Calu3 (cell line): ENCODE results near the gene EPN3. TPM values are rescaled to one million over a fixed set of nuclear protein-coding genes. Genes with fewer than 3 reads are reported as not detected.

Experiments used
- BruUV-seq: library from RNA; stranded (reverse); fragments of 400-500 nt; replicated peaks from 2 replicates; lab custom pipeline; 2021; lab: Mats Ljungman, UMichigan
- CTCF ChIA-PET: fragments of 300-600 bp; sonication (Branson Sonifier 250); formaldehyde crosslinking; loops from one replicate; lab custom pipeline; 2022; ENCODE audit warnings: antibody characterized with exemption; lab: Charles Lee
- DNase-seq: peaks from one replicate; pipeline ENCODE4 v3.0.0; 2022
- H3K27ac Mint-ChIP-seq: one replicate; pipeline ENCODE4 v1.8.0; 2022; ENCODE audit warnings: mixed read lengths; ENCODE audit not compliant: unreplicated experiment
- H3K27me3 Mint-ChIP-seq: one replicate; pipeline ENCODE4 v1.8.0; 2022; ENCODE audit warnings: mixed read lengths; ENCODE audit not compliant: unreplicated experiment
- H3K36me3 Mint-ChIP-seq: one replicate; pipeline ENCODE4 v1.8.0; 2022; ENCODE audit warnings: mild to moderate bottlenecking, moderate library complexity, mixed read lengths; ENCODE audit not compliant: insufficient read depth, unreplicated experiment
- H3K4me1 Mint-ChIP-seq: one replicate; pipeline ENCODE4 v1.8.0; 2022; ENCODE audit warnings: mild to moderate bottlenecking, low read depth, mixed read lengths; ENCODE audit not compliant: unreplicated experiment
- H3K4me3 Mint-ChIP-seq: one replicate; pipeline ENCODE4 v1.8.0; 2022; ENCODE audit warnings: mild to moderate bottlenecking, low read depth, moderate library complexity, mixed read lengths; ENCODE audit not compliant: unreplicated experiment
- H3K9me3 Mint-ChIP-seq: one replicate; pipeline ENCODE4 v1.8.0; 2022; ENCODE audit warnings: low read depth, mixed read lengths; ENCODE audit not compliant: unreplicated experiment
- intact Hi-C: fragments of 100-400 bp; cut with micrococcal nuclease; formaldehyde crosslinking; loops from one replicate; pipeline ENCODE4 v1.10.0; 2022; ENCODE audit not compliant: unreplicated experiment
- total RNA-seq: library from RNA; stranded (reverse); gene quantifications from 2 replicates; pipeline ENCODE4 v1.2.3, GENCODE V29; 2022
- TF ChIP-seq, protein P1 (sequence below): fragments of 200-600 bp; IDR thresholded peaks from one replicate; pipeline ENCODE4 v1.8.0; 2022; ENCODE audit warnings: antibody characterized with exemption; ENCODE audit not compliant: unreplicated experiment

The EPN3 gene
- total RNA-seq, 1 experiment from 2014 or later, result 41.9 TPM

DNA sequence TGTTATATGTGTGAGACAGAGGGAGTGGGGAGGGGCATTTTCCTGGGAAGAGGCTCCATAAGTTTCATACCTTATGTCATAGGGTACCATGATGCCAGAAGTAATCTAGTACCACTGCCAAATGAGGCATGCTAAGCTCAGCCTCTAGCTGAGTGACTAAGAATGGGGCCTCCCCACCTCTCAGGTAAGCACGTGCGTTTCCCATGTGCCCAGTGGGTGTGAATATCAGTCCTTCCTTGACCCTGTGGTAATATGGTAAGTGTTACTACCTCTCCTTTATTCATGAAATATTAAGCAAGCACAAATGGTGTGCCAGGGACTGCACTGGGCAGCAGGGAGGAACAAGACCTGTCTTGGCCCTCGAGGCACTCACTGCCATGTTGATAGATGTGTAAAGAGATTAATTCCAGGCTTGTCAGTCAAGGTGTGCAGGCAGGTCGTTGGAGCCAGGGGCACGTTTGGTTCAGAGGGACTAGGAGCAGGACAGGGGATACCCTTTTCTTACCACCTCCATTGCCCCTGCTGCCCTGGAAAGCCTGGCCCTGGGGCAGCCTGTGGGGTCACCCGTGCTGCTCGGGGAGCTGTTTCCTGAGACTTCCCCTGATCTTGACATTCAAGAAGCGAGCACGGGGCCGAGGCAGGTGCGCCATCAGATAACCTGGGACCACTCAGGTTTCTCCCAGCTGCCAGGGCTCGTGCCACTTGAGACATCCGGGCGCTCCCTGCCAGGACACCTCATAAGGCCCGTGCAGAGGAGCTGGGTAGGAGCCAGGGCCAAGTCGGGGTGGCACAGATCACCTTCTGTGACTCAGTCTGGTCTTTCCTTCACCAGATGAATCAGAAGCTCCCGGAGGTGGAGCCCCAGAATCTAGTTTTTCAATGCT is 45.1 kb upstream of the EPN3 start:
- Mint-ChIP-seq H3K27me3 (no peaks in the 10 kb centered on the region), H3K4me1 (peaks cover 8% of the 10 kb centered on the region), H3K4me3 (no peak overlapping the region), H3K27ac (no peak overlapping the region), H3K9me3 (no peaks in the 10 kb centered on the region), H3K36me3 (peaks cover 13% of the 10 kb centered on the region)
- no TSS peak for BruUV-seq
- TF ChIP-seq, protein P1, sequence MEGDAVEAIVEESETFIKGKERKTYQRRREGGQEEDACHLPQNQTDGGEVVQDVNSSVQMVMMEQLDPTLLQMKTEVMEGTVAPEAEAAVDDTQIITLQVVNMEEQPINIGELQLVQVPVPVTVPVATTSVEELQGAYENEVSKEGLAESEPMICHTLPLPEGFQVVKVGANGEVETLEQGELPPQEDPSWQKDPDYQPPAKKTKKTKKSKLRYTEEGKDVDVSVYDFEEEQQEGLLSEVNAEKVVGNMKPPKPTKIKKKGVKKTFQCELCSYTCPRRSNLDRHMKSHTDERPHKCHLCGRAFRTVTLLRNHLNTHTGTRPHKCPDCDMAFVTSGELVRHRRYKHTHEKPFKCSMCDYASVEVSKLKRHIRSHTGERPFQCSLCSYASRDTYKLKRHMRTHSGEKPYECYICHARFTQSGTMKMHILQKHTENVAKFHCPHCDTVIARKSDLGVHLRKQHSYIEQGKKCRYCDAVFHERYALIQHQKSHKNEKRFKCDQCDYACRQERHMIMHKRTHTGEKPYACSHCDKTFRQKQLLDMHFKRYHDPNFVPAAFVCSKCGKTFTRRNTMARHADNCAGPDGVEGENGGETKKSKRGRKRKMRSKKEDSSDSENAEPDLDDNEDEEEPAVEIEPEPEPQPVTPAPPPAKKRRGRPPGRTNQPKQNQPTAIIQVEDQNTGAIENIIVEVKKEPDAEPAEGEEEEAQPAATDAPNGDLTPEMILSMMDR, result no peak
- DNase-seq, result no peak
- intact Hi-C loops, result no loop called here
- CTCF ChIA-PET, result interaction anchor here (0.6 to 1.4 kb wide), 4 partner anchors 18 to 1278 kb away, joined by 3 to 5 read pairs (median 3); no protein-coding TSS in a partner anchor

DNA sequence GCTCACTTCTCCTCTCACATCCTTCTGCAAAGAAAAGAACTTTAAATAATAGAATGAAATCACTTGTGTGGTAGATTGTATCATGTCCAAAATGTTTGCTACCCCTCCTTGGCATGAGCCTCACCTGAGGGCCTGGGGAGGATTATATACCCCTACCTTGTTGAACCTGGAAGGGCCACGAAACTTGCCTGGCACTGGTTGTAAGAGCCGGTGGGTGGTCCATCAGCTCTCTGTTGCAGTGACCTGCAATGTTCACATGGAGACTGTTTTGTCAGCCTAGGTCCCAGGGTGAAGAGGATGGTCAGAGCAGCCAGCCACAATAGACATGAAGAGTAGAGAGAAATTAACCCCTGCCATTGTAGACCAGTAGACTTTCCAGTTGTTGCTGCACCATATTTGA is 43.7 kb upstream of the EPN3 start:
- DNase-seq, result no peak
- BruUV-seq, result no TSS peak
- CTCF ChIA-PET, result interaction anchor here (0.6 kb wide), 1 partner anchor 610 kb away, joined by 8 read pairs; no protein-coding TSS in a partner anchor
- TF ChIP-seq, protein P1, result no peak
- no peaks in the 10 kb centered on the region for H3K4me1 Mint-ChIP-seq
- H3K9me3 Mint-ChIP-seq, result no peaks in the 10 kb centered on the region
- H3K36me3 Mint-ChIP-seq, result peaks cover 4% of the 10 kb centered on the region
- no peak overlapping the region for H3K27ac Mint-ChIP-seq
- intact Hi-C loops, result no loop called here
- H3K27me3 Mint-ChIP-seq, result no peaks in the 10 kb centered on the region
- H3K4me3 Mint-ChIP-seq, result no peak overlapping the region

DNA sequence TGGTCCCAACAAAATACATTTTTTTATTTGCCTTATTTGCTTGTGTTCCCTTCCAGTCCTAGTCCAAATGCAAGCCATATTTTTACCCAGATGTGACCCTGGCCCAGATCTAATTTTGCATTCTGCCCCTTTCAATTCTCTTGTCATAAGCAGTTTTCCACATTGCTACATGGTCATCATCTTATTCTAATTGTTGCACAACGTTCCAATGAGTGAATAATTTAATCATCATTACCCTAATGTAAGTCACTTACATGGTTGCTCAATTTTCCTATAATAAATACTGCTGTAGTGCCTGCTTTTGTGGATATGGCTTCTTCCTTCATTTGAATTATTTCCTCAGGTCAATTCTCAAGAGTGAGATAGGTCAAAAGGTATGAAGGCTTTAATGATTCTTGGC is 41.0 kb upstream of the EPN3 start:
- TF ChIP-seq, protein P1, result no peak
- intact Hi-C loops, result no loop called here
- H3K4me1 Mint-ChIP-seq, result no peaks in the 10 kb centered on the region
- CTCF ChIA-PET, result no interaction called here
- DNase-seq, result no peak
- no peak overlapping the region for H3K4me3 Mint-ChIP-seq
- no peaks in the 10 kb centered on the region for H3K36me3 Mint-ChIP-seq
- no TSS peak for BruUV-seq
- H3K27ac Mint-ChIP-seq, result no peak overlapping the region
- H3K9me3 Mint-ChIP-seq, result no peaks in the 10 kb centered on the region
- no peaks in the 10 kb centered on the region for H3K27me3 Mint-ChIP-seq

DNA sequence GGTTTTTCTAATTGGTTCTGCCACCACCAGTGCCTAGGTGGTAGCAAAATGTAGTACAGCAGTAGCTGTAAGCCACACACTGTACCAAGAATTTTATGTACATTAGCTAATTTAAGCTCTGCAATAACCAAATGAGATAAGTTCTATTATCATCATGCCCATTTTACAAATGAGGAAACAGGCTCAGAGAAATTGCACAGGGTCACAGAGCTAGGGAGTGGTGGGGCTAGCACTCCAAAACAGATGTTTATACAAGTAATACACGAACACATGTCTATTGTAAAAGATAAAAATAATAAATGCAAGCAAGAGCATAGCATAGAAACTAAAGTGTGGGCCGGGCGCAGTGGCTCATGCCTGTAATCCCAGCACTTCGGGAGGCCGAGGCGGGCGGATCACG is 40.3 kb upstream of the EPN3 start:
- CTCF ChIA-PET, result interaction anchor here (1.1 kb wide), 1 partner anchor 13 kb away, joined by 5 read pairs; no protein-coding TSS in a partner anchor
- TF ChIP-seq, protein P1, result no peak
- H3K36me3 Mint-ChIP-seq, result no peaks in the 10 kb centered on the region
- H3K4me3 Mint-ChIP-seq, result no peak overlapping the region
- no peaks in the 10 kb centered on the region for H3K27me3 Mint-ChIP-seq
- BruUV-seq, result no TSS peak
- no peak for DNase-seq
- no peak overlapping the region for H3K27ac Mint-ChIP-seq
- no peaks in the 10 kb centered on the region for H3K9me3 Mint-ChIP-seq
- H3K4me1 Mint-ChIP-seq, result no peaks in the 10 kb centered on the region
- intact Hi-C loops, result no loop called here
